Liver (tissue), 9 donors: ENCODE results near the gene ETV6. TPM values are rescaled to one million over a fixed set of nuclear protein-coding genes. Genes with fewer than 3 reads are reported as not detected.
A peak's percentile ranks its signal among the peaks of the same experiment; 100 is the strongest.

Experiments used
- DNase-seq: peaks from one replicate; pipeline ENCODE4 v3.0.0-alpha.2; 2017; ENCODE audit warnings: low spot score
- H3K27ac ChIP-seq, 2 donors: one replicate each; pipeline ENCODE4 v1.7.0; 2013; ENCODE audit warnings: inconsistent platforms in 2 of 2, low read length in 2 of 2, control low read depth in 1 of 2, low read depth in 1 of 2, mild to moderate bottlenecking in 1 of 2
- H3K27me3 ChIP-seq, 4 donors: one replicate each; pipeline versions ENCODE4 v1.6.1 to v1.7.0; 2013; ENCODE audit warnings: low read length in 3 of 4, inconsistent platforms in 1 of 4, mild to moderate bottlenecking in 1 of 4, moderate library complexity in 1 of 4; ENCODE audit not compliant: control insufficient read depth in 4 of 4, insufficient read depth in 4 of 4
- H3K36me3 ChIP-seq, 4 donors: one replicate each; pipeline versions ENCODE4 v1.6.1 to v1.7.0; 2013; ENCODE audit warnings: low read length in 3 of 4, mild to moderate bottlenecking in 3 of 4, low read depth in 1 of 4, moderate library complexity in 1 of 4; ENCODE audit not compliant: control insufficient read depth in 4 of 4, insufficient read depth in 3 of 4
- H3K4me1 ChIP-seq, 4 donors: one replicate each; pipeline versions ENCODE4 v1.6.1 to v1.7.0; 2013; ENCODE audit warnings: low read length in 3 of 4, mild to moderate bottlenecking in 3 of 4, moderate library complexity in 1 of 4; ENCODE audit not compliant: control insufficient read depth in 4 of 4, insufficient read depth in 4 of 4
- H3K4me3 ChIP-seq, 3 donors: one replicate each; pipeline versions ENCODE4 v1.6.1 to v1.7.0; 2013; ENCODE audit warnings: low read length in 3 of 3, control low read depth in 1 of 3, low read depth in 1 of 3, mild to moderate bottlenecking in 1 of 3
- H3K9ac ChIP-seq, 2 donors: one replicate each; pipeline ENCODE4 v1.7.0; 2013; ENCODE audit warnings: low read length in 2 of 2, mild to moderate bottlenecking in 2 of 2, moderate library complexity in 2 of 2, control low read depth in 1 of 2, low read depth in 1 of 2
- H3K9me3 ChIP-seq, 4 donors: one replicate each; pipeline versions ENCODE4 v1.6.1 to v1.7.0; 2013; ENCODE audit warnings: low read length in 3 of 4; ENCODE audit not compliant: control insufficient read depth in 4 of 4
- ATF3 ChIP-seq: IDR thresholded peaks from 2 replicates; pipeline ENCODE4 v1.6.1; 2016; ENCODE audit warnings: antibody characterized with exemption
- FOXA1 ChIP-seq: IDR thresholded peaks from 2 replicates; pipeline ENCODE4 v1.6.1; 2016; ENCODE audit warnings: antibody characterized with exemption
- HNF4A ChIP-seq, 2 donors: conservative IDR thresholded peaks; 2 replicates each; pipeline ENCODE4 v1.6.1; 2016; ENCODE audit warnings: antibody characterized with exemption in 2 of 2, mild to moderate bottlenecking in 2 of 2
- HNF4G ChIP-seq: IDR thresholded peaks from 2 replicates; pipeline ENCODE4 v1.6.1; 2016; ENCODE audit warnings: antibody characterized with exemption
- JUND ChIP-seq, 2 donors: IDR thresholded peaks; 2 replicates each; pipeline ENCODE4 v1.6.1; 2016; ENCODE audit warnings: antibody characterized with exemption in 2 of 2
- NR2F2 ChIP-seq: IDR thresholded peaks from 2 replicates; pipeline ENCODE4 v1.6.1; 2016; ENCODE audit warnings: antibody characterized with exemption
- RAD21 ChIP-seq, 2 donors: IDR thresholded peaks; 2 replicates each; pipeline ENCODE4 v1.6.1; 2016; ENCODE audit warnings: antibody characterized with exemption in 2 of 2, mild to moderate bottlenecking in 2 of 2
- RXRA ChIP-seq, 2 donors: IDR thresholded peaks; 2 replicates each; pipeline ENCODE4 v1.6.1; 2017 to 2018; ENCODE audit warnings: antibody characterized with exemption in 2 of 2, mild to moderate bottlenecking in 1 of 2
- SP1 ChIP-seq: IDR thresholded peaks from 2 replicates; pipeline ENCODE4 v1.6.1; 2018; ENCODE audit warnings: antibody characterized with exemption, mild to moderate bottlenecking
- TAF1 ChIP-seq: conservative IDR thresholded peaks from 2 replicates; pipeline ENCODE4 v1.6.1; 2016; ENCODE audit warnings: antibody characterized with exemption, mild to moderate bottlenecking
- YY1 ChIP-seq: IDR thresholded peaks from 2 replicates; pipeline ENCODE4 v1.6.1; 2016; ENCODE audit warnings: antibody characterized with exemption, mild to moderate bottlenecking
- WGBS: extraction: QIAGEN DNeasy Blood & Tissue Kit; methylation state at CpG from one replicate; pipeline ENCODE4 v1.1.7; 2013; 5-methylcytosine and 5-hydroxymethylcytosine counted together
- polyA plus RNA-seq, 2 donors: library from polyadenylated mRNA; stranded (reverse) in 1 of 2; unstranded in 1 of 2; fragments of 200-250 nt in 1 of 2; fragments of >200 nt in 1 of 2; fragmentation: Nextera tagmentation in 1 of 2; extraction: Ambion mirVana in 1 of 2; gene quantifications; one replicate each; pipeline versions ENCODE4 v1.2.1 to v1.2.3, GENCODE V29; 2013 to 2015
- total RNA-seq, 2 donors: library from RNA; depleted of rRNA; stranded (reverse); fragments of >200 nt; gene quantifications; one replicate each; pipeline ENCODE4 v1.2.3, GENCODE V29; 2014
- donor health status: healthy.
- donor health status: healthy.
- donor health status: healthy.
- donor health status: healthy.
- donor health status: healthy.

The ETV6 gene
- total and polyA plus RNA-seq, 4 donors: 2.0 to 6.2 (median 3.5) TPM

DNA sequence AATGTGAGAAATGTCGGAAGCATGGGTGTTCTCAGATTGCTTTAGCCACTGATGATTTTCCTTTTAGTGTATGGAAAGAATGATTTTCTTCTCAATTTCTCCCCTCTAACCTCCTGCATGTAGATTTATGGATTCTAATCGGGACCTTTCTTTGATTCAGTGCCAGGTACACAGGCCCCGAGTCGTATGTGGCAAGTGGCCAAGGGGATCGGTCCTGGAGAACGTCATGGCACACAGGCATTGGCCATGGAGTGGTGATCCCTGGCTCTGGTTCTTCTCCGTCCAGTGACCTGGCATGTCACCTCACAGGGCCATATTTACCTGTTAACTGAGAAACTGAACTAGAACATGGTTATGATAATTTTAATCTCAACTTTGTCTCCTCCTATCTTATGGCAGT lies 58.1 kb downstream of the ETV6 start:
- H3K27ac ChIP-seq: peak overlapping the region in 1 of 2 donors; percentile 60
- H3K36me3 ChIP-seq: no peaks in the 10 kb centered on the region
- H3K4me1 ChIP-seq: peaks cover 1 to 44% (median 31%) of the 10 kb centered on the region in 4 donors
- DNase-seq: no peak
- H3K9ac ChIP-seq: no peak overlapping the region
- no peaks in the 10 kb centered on the region for H3K27me3 ChIP-seq
- no peak for TF ChIP-seq HNF4G
- TF ChIP-seq RXRA (IDR thresholded peaks at IDR 0.05): peak; percentile 58 to 82
- peak; percentile 30 for TF ChIP-seq SP1
- no peak for TF ChIP-seq JUND (IDR thresholded peaks at IDR 0.05)
- peak; percentile 22 to 44 for TF ChIP-seq HNF4A (conservative IDR thresholded peaks at IDR 0.05)
- peak; percentile 51 for TF ChIP-seq YY1
- TF ChIP-seq NR2F2: peak; percentile 26
- TF ChIP-seq RAD21 (IDR thresholded peaks at IDR 0.05): peak in 1 of 2 donors; percentile 33
- WGBS: 25% methylated on average over 7 of the region's 7 CpGs
- no peak overlapping the region for H3K4me3 ChIP-seq
- no peaks in the 10 kb centered on the region for H3K9me3 ChIP-seq

DNA sequence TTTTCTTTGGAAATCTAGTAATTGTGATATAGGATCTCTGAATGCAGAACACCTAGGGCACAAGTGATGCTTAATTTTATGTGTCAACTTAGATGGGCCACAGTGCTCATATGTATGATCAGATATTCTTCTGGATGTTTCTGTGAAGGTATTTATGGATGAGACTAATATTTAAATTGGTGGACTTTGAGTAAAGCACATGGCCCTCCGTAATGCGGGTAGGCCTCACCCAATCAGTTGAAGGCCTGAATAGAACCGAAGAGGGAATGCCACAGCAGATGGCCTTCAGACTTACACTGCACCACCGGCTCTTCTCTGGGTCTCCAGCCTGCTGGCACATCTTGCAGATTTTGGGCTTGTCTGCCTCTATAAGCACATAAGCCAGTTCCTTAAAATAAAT lies 60.0 kb downstream of the ETV6 start:
- Histone ChIP-seq H3K4me1 (peaks cover 1 to 51% (median 37%) of the 10 kb centered on the region in 4 donors), H3K27me3 (no peaks in the 10 kb centered on the region), H3K4me3 (no peak overlapping the region), H3K27ac (no peak overlapping the region), H3K36me3 (no peaks in the 10 kb centered on the region), H3K9me3 (no peaks in the 10 kb centered on the region), H3K9ac (no peak overlapping the region)
- WGBS: 96% methylated on average over 4 of the region's 4 CpGs
- TF ChIP-seq FOXA1 (no peak), RAD21 (IDR thresholded peaks at IDR 0.05) (no peak), JUND (IDR thresholded peaks at IDR 0.05) (no peak)
- no peak for DNase-seq

DNA sequence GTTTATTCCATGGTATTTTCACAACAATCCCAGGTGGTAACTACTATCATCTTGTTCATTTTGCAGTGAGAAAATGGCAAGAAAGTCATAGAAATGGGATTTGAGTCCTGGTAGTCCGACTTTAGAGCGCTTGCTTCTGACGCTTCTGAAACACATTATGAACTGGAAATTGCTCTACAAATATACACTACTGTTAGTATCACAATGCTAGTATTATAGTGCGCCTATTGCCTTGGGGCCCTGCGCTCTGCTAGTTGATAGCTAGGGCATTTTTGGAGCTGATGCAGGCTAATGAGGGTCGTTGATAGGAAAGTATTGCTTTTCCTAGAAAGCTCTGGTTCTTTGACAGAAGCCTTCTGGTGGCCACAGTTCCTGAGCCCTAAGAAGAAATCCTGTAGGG lies 61.0 kb downstream of the ETV6 start:
- Histone ChIP-seq H3K27ac (no peak overlapping the region), H3K27me3 (no peaks in the 10 kb centered on the region), H3K9me3 (no peaks in the 10 kb centered on the region), H3K4me3 (no peak overlapping the region), H3K4me1 (peaks cover 1 to 51% (median 38%) of the 10 kb centered on the region in 4 donors), H3K36me3 (no peaks in the 10 kb centered on the region), H3K9ac (no peak overlapping the region)
- TF ChIP-seq JUND (IDR thresholded peaks at IDR 0.05) (no peak), TAF1 (no peak), HNF4A (conservative IDR thresholded peaks at IDR 0.05) (no peak), SP1 (no peak), RAD21 (IDR thresholded peaks at IDR 0.05) (no peak)
- DNase-seq: no peak
- WGBS: 93% methylated on average over 6 of the region's 6 CpGs

DNA sequence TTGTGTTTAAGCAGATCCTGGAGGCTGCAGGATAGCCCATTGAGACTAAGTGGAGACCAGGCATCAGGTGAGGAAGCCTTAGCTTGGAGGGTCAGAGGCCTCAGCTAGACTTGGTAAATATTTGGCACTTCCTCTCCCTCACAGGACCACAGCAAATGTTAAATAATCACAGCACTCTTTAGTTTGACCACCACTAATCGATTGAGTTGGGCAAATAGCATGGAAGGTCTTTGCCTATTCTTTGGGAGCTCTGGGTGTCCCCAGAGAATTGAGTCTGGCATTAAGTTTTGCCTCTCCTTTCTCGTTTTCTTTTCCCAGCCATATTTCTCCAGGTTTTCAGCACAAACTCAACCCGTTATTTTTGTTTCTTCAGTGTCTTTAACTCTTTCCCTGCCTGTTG lies 61.4 kb downstream of the ETV6 start:
- H3K27ac ChIP-seq: peak overlapping the region in 1 of 2 donors; percentile 23
- DNase-seq: no peak
- H3K4me3 ChIP-seq: no peak overlapping the region
- no peaks in the 10 kb centered on the region for H3K27me3 ChIP-seq
- H3K36me3 ChIP-seq: no peaks in the 10 kb centered on the region
- no peak overlapping the region for H3K9ac ChIP-seq
- TF ChIP-seq SP1: no peak
- no peak for TF ChIP-seq ATF3
- peaks cover 1 to 48% (median 39%) of the 10 kb centered on the region in 4 donors for H3K4me1 ChIP-seq
- 36% methylated on average over 3 of the region's 3 CpGs for WGBS
- no peaks in the 10 kb centered on the region for H3K9me3 ChIP-seq
